SU-DHL-6 (cell line): ENCODE data around the gene FLG2.

ENCODE experiments used
- H2AFZ ChIP-seq: fragments of 200-600 bp; sonication (generic); 2 replicates; pipeline ENCODE4 v1.6.1; 2014; ENCODE audit warnings: low read depth, mild to moderate bottlenecking, moderate library complexity, mixed read lengths, antibody characterized with exemption, low read length; ENCODE audit not compliant: severe bottlenecking
- H3F3A ChIP-seq: fragments of 200-600 bp; shearing (Covaris generic); 2 replicates; pipeline ENCODE4 v1.6.0; 2016; ENCODE audit warnings: antibody characterized with exemption, mild to moderate bottlenecking; ENCODE audit not compliant: insufficient read depth
- H3K27ac ChIP-seq: fragments of 200-600 bp; sonication (generic); 2 replicates; pipeline ENCODE4 v1.5.1; 2016; ENCODE audit warnings: low read depth, mild to moderate bottlenecking, low read length, moderate library complexity, mixed read lengths
- H3K27me3 ChIP-seq: fragments of 200-600 bp; sonication (generic), shearing (Covaris generic); 2 replicates; pipeline ENCODE4 v1.6.0; 2014; ENCODE audit warnings: mild to moderate bottlenecking, low read length
- H3K36me3 ChIP-seq: fragments of 200-600 bp; sonication (generic); 2 replicates; pipeline ENCODE4 v1.6.1; 2014; ENCODE audit warnings: mild to moderate bottlenecking, low read length, mixed read lengths
- H3K4me2 ChIP-seq: fragments of 300-600, 200-600 bp; shearing (Covaris generic), sonication (generic); 2 replicates; pipeline ENCODE4 v1.6.0; 2014; ENCODE audit warnings: low read length, low read depth, mild to moderate bottlenecking; ENCODE audit not compliant: poor library complexity, severe bottlenecking
- H3K4me3 ChIP-seq: fragments of 200-600 bp; sonication (generic); 2 replicates; pipeline ENCODE4 v1.5.1; 2014; ENCODE audit warnings: antibody characterized with exemption, low read length, mild to moderate bottlenecking, mixed read lengths; ENCODE audit not compliant: insufficient read depth, poor library complexity, severe bottlenecking
- H3K79me2 ChIP-seq: fragments of 200-600 bp; sonication (generic); 2 replicates; pipeline ENCODE4 v1.6.1; 2014; ENCODE audit warnings: mild to moderate bottlenecking, low read length, moderate library complexity; ENCODE audit not compliant: insufficient read depth
- H3K9ac ChIP-seq: fragments of 200-600 bp; sonication (generic); 2 replicates; pipeline ENCODE4 v1.7.0; 2014; ENCODE audit warnings: mild to moderate bottlenecking, low read length
- H3K9me2 ChIP-seq: fragments of 200-600 bp; sonication (generic); replicated peaks from 2 replicates; pipeline ENCODE4 v1.6.1; 2014; ENCODE audit warnings: low read length; ENCODE audit not compliant: insufficient read depth
- H3K9me3 ChIP-seq: fragments of 200-600 bp; sonication (generic); 2 replicates; pipeline ENCODE4 v1.6.1; 2014; ENCODE audit warnings: low read length, mixed read lengths; ENCODE audit not compliant: insufficient read depth
- H4K20me1 ChIP-seq: fragments of 200-600 bp; sonication (generic); 2 replicates; pipeline ENCODE4 v1.6.1; 2014; ENCODE audit warnings: low read depth, mild to moderate bottlenecking, antibody characterized with exemption, low read length, moderate library complexity, mixed read lengths
- EZH2phosphoT487 ChIP-seq: fragments of 200-600 bp; sonication (generic), shearing (Covaris generic); conservative IDR thresholded peaks from 2 replicates; pipeline ENCODE4 v1.6.1; 2018; ENCODE audit warnings: mild to moderate bottlenecking, antibody characterized with exemption, low read length, moderate library complexity, mixed read lengths
- TF ChIP-seq, protein P1 (sequence below): fragments of 200-600 bp; sonication (generic); IDR thresholded peaks from one replicate; pipeline ENCODE4 v1.5.1; 2017; ENCODE audit warnings: antibody characterized with exemption, mild to moderate bottlenecking, low read length, moderate library complexity; ENCODE audit not compliant: insufficient read depth, poor library complexity, severe bottlenecking

Gene FLG2

DNA sequence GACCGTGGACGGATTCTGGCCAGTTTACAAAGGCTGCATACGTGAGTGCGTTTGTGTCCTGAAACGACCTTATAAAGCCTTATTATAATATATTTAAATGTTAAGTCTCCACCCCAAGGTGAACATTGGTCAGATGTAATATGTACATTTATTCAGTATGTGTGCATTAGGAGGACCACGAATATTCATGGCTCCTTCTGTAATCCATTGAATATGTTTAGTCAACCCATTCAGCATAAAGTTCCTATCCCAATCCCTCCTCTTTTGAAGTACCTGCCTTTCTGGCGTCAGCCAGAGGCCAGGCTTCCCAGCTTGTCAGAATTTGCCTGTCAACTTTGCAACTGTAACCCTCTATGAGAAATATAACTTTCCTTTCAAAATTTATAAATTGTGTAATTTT is 24.4 kb downstream of the FLG2 start:
- no peak overlapping the region for H2AFZ ChIP-seq

GRCh38 chr1:152328801-152329391 is 30.9 kb downstream of the FLG2 start:
- Histone ChIP-seq H3K9me2 (no peaks in the 10 kb centered on the region), H2AFZ (no peak overlapping the region), H3K36me3 (no peaks in the 10 kb centered on the region), H3K9ac (no peak overlapping the region), H3F3A (no peaks in the 10 kb centered on the region), H3K27ac (no peak overlapping the region), H4K20me1 (no peaks in the 10 kb centered on the region), H3K4me2 (no peak overlapping the region), H3K27me3 (no peaks in the 10 kb centered on the region), H3K79me2 (no peaks in the 10 kb centered on the region), H3K4me3 (no peak overlapping the region), H3K9me3 (no peaks in the 10 kb centered on the region)
- TF ChIP-seq EZH2phosphoT487 = no peak
- TF ChIP-seq, protein P1, sequence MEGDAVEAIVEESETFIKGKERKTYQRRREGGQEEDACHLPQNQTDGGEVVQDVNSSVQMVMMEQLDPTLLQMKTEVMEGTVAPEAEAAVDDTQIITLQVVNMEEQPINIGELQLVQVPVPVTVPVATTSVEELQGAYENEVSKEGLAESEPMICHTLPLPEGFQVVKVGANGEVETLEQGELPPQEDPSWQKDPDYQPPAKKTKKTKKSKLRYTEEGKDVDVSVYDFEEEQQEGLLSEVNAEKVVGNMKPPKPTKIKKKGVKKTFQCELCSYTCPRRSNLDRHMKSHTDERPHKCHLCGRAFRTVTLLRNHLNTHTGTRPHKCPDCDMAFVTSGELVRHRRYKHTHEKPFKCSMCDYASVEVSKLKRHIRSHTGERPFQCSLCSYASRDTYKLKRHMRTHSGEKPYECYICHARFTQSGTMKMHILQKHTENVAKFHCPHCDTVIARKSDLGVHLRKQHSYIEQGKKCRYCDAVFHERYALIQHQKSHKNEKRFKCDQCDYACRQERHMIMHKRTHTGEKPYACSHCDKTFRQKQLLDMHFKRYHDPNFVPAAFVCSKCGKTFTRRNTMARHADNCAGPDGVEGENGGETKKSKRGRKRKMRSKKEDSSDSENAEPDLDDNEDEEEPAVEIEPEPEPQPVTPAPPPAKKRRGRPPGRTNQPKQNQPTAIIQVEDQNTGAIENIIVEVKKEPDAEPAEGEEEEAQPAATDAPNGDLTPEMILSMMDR = no peak

More for the DNA sequence above, 24.4 kb downstream of the FLG2 start:
- no peaks in the 10 kb centered on the region for H3F3A ChIP-seq
- H3K4me3 ChIP-seq = no peak overlapping the region
- TF ChIP-seq EZH2phosphoT487 = no peak
- TF ChIP-seq, protein P1 = no peak
- H3K4me2 ChIP-seq = no peak overlapping the region
- H3K79me2 ChIP-seq = no peaks in the 10 kb centered on the region
- no peak overlapping the region for H3K27ac ChIP-seq
- H3K27me3 ChIP-seq = no peaks in the 10 kb centered on the region
- H3K36me3 ChIP-seq = no peaks in the 10 kb centered on the region
- H3K9ac ChIP-seq = no peak overlapping the region
- no peaks in the 10 kb centered on the region for H4K20me1 ChIP-seq
- no peaks in the 10 kb centered on the region for H3K9me3 ChIP-seq
- H3K9me2 ChIP-seq = no peaks in the 10 kb centered on the region

DNA sequence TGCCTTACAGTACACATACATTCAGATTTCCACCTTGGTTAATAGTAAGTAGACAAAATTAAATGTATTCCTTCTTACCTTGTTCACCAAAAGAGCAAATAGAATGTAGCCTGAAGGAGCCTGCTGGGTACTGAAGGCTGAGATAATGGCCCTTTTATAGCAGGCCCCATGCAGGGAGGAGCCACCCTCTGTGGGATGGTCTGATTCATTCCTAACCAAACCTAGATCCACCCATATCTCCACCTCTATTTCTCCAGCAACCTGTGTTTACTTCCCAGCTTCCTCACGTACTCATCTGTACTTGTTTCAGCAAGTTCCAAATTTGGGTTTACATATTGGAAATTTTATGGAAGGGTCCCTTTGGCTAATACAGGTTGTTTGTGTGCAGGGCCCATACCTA is 34.7 kb downstream of the FLG2 start, which contains the start of gene FLG:
TSS of gene FLG (minus strand) at position 129 of the 400 bp plus-strand sequence. CDS start 9,783 bp downstream, outside the sequence.
- no peak within 1 kb of the TSS for H3K9ac ChIP-seq
- no peak within 1 kb of the TSS for H3K4me3 ChIP-seq
- TF ChIP-seq EZH2phosphoT487 = no peak
- TF ChIP-seq, protein P1 = no peak
- H3K4me2 ChIP-seq = no peak within 1 kb of the TSS
- H3K36me3 ChIP-seq = no peaks in the 10 kb centered on the region
- no peaks in the 10 kb centered on the region for H4K20me1 ChIP-seq
- no peaks in the 10 kb centered on the region for H3K9me3 ChIP-seq
- H3K9me2 ChIP-seq = no peaks in the 10 kb centered on the region
- H2AFZ ChIP-seq = no peak within 1 kb of the TSS
- H3K27ac ChIP-seq = no peak within 1 kb of the TSS
- H3K79me2 ChIP-seq = no peaks in the 10 kb centered on the region
- H3F3A ChIP-seq = no peaks in the 10 kb centered on the region
- no peaks in the 10 kb centered on the region for H3K27me3 ChIP-seq
